ENCODE measurements around the gene PPM1A.

Gene PPM1A

DNA sequence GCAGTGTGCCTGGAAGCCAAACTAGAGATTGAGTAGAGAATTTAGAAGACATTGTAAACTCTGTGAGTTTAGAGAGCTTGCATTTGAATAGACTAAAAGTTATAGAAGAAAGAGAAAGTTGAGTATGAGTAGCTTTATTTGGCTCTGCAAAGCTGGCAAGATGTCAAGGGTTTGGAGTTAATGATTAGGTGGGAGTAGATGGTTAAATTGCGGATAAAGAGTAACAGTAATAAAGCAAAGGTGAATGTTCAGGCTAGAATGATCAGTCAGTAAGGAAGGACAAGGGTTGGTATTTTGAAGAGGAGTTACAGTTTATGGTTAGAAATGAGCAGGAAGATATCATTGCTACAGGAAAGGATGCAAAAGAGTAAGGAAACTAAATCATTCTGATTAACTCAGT, 5.2 kb downstream of the PPM1A start:
- TF ChIP-seq, protein P1, sequence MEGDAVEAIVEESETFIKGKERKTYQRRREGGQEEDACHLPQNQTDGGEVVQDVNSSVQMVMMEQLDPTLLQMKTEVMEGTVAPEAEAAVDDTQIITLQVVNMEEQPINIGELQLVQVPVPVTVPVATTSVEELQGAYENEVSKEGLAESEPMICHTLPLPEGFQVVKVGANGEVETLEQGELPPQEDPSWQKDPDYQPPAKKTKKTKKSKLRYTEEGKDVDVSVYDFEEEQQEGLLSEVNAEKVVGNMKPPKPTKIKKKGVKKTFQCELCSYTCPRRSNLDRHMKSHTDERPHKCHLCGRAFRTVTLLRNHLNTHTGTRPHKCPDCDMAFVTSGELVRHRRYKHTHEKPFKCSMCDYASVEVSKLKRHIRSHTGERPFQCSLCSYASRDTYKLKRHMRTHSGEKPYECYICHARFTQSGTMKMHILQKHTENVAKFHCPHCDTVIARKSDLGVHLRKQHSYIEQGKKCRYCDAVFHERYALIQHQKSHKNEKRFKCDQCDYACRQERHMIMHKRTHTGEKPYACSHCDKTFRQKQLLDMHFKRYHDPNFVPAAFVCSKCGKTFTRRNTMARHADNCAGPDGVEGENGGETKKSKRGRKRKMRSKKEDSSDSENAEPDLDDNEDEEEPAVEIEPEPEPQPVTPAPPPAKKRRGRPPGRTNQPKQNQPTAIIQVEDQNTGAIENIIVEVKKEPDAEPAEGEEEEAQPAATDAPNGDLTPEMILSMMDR (IDR thresholded peaks at IDR 0.05; ENCODE audit: control insufficient read depth, insufficient read depth, low read depth, low read length, missing control alignments) = no peak
- no peak for DNase-seq (ENCODE audit: low read depth)
- no peak overlapping the region for H3K4me3 ChIP-seq (ENCODE audit: control insufficient read depth, low read depth, low read length)

DNA sequence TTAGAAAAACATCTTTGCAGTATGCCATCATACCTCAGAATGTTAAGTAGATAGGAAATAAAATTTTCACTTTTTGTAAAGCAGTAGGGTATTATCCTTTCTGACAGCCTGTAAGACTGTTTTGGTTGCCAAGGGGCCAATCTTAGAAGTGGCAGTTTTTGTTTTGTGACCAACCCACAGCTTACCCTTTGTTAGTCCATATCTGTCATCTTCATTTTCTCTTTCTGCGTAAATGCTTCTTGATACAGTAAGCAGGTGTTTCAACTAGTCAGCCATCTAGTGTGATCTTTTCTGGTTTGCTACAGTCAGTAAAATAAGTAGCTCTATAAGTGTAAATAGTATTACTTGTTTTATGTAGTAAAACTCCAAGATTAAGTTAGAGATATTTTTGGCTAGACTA, 8.8 kb downstream of the PPM1A start:
- DNase-seq (ENCODE audit: low read depth) = no peak
- H3K4me3 ChIP-seq (ENCODE audit: control insufficient read depth, low read depth, low read length) = no peak overlapping the region
- TF ChIP-seq, protein P1 (IDR thresholded peaks at IDR 0.05; ENCODE audit: control insufficient read depth, insufficient read depth, low read depth, low read length, missing control alignments) = no peak

DNA sequence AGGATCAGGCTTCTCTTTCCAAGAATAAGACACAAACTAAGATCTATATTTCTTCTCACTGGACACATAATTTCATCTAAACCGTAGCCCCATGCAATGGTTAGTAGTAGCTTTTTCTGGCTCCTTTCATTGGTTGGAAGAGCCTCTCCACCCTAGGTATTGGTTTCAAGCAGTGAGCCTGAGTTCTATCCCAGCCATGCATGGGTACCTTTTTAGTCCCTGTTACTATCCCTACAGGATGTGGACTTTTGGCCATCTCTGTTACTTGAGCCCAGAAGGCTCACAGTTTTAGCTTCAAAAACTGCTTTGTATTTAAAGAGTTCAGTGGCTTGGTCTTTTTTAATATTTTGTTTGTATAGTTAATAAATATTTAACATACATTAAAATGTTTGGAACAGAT, 16.1 kb downstream of the PPM1A start:
- TF ChIP-seq, protein P1 (IDR thresholded peaks at IDR 0.05; ENCODE audit: control insufficient read depth, insufficient read depth, low read depth, low read length, missing control alignments) = no peak
- no peak overlapping the region for H3K4me3 ChIP-seq (ENCODE audit: control insufficient read depth, low read depth, low read length)
- no peak for DNase-seq (ENCODE audit: low read depth)

DNA sequence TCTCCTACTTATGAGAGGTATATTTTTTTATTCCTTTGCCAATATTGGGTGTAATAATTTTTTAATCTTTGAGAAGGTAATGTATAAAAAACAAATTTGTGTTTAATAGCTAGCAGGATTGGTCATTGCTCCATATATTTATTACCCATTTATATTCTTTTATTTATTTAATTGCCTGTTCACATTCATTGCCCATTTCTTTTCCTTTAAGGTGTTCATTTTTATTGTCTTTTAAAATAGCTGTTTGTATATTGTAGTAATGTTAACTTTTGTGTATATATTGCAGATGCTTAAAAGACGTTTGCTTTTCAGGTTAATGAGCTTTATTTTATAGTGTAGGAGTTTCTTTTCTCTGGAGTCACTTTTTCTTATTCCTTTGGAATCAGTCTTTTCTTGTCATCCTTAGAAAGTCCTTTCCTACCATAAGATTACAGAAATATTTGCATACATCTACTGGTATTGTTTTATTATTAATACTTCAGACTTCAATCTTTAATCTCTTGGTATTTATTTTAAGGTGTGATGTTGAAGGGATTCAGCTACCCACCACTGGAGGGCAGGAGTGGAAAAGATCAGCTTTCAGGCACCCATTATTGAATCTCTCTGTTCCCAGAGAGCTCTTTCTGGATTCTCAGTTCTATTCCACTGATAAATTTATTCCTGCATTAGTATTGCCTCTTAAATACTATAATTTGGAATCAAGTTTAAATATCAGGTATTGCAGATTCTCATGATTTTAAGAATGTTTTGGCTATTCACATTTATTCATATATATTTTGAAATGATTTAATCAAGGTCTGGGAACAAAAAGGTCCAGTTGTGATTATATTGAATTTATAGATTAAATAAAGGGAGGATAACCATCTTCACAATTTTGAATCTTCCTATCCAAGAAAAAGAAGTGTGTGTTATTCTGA, 17.3 kb downstream of the PPM1A start:
- TF ChIP-seq, protein P1 (IDR thresholded peaks at IDR 0.05; ENCODE audit: control insufficient read depth, insufficient read depth, low read depth, low read length, missing control alignments) = peak; percentile 52
- no peak overlapping the region for H3K4me3 ChIP-seq (ENCODE audit: control insufficient read depth, low read depth, low read length)
- no peak for DNase-seq (ENCODE audit: low read depth)

DNA sequence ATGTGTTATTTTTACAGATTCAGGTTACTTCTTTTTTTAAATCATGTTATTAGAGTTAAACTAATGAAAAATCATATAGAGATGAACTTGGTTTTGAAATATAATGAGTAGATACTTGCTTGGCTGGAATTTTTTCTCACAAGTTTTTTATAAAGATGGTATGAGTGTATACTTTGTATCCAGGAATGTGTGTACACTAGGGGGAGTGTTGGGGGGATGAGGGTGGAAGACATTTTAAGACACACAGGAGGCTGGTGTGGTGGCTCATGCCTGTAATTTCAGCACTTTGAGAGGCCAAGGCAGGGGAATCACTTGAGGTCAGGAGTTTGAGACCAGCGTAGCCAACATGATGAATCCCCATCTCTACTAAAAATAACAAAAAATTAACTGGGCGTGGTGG, 23.2 kb downstream of the PPM1A start:
- DNase-seq (ENCODE audit: low read depth) = no peak
- H3K4me3 ChIP-seq (ENCODE audit: control insufficient read depth, low read depth, low read length) = no peak overlapping the region
- TF ChIP-seq, protein P1 (IDR thresholded peaks at IDR 0.05; ENCODE audit: control insufficient read depth, insufficient read depth, low read depth, low read length, missing control alignments) = no peak

DNA sequence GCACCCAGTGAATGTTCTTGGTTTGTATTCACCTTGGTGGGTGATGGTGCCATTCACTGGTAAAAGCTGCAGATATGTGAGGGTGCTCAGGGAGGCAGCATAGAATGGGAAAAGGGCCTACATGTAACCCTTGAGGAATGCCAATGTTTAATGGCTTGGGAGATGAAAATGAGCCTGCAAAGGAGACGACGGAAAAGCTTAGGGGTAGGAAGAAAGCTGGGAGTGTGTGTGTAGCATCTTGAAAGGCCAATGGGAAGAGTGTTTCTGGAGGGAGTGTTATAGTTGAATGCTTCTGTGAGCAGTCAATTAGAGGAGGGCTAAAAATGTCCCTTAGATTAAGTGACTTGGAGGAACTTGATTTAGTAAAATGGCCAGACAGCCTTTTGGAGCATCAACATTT, 24.9 kb downstream of the PPM1A start:
- no peak for DNase-seq (ENCODE audit: low read depth)
- H3K4me3 ChIP-seq (ENCODE audit: control insufficient read depth, low read depth, low read length) = no peak overlapping the region
- TF ChIP-seq, protein P1 (IDR thresholded peaks at IDR 0.05; ENCODE audit: control insufficient read depth, insufficient read depth, low read depth, low read length, missing control alignments) = no peak
